Measurements from ENCODE around the gene RBM26.

Gene RBM26

GRCh38 chr13:79405831-79406596 is at the start of gene RBM26:
RBM26 (minus strand) TSS chr13:79406255; CDS start chr13:79405774, 481 bp downstream.
- TF ChIP-seq ZFP30 (CRISPR knock-in tag; IDR thresholded peaks at IDR 0.05) = no peak
- TF ChIP-seq BACH2 (CRISPR knock-in tag; IDR thresholded peaks at IDR 0.05; ENCODE audit: borderline replicate concordance) = no peak
- TF ChIP-seq CSRNP3 (CRISPR knock-in tag; IDR thresholded peaks at IDR 0.05) = no peak
- TF ChIP-seq ZNF565 (CRISPR knock-in tag; conservative IDR thresholded peaks at IDR 0.05; ENCODE audit: low read depth) = no peak
- TF ChIP-seq ZNF70 (CRISPR knock-in tag; IDR thresholded peaks at IDR 0.05) = no peak
- no peak for TF ChIP-seq TCF4 (CRISPR knock-in tag; IDR thresholded peaks at IDR 0.05; ENCODE audit: borderline replicate concordance)
- TF ChIP-seq CSDC2 (CRISPR knock-in tag; IDR thresholded peaks at IDR 0.05) = no peak
- TF ChIP-seq OSR1 (CRISPR knock-in tag; IDR thresholded peaks at IDR 0.05) = no peak
- no peak for TF ChIP-seq ZFP3 (CRISPR knock-in tag; IDR thresholded peaks at IDR 0.05)
- TF ChIP-seq TOX (CRISPR knock-in tag; IDR thresholded peaks at IDR 0.05; ENCODE audit: borderline replicate concordance) = no peak
- no peak for TF ChIP-seq RARB (CRISPR knock-in tag; IDR thresholded peaks at IDR 0.05)
- TF ChIP-seq ESRRG (CRISPR knock-in tag; IDR thresholded peaks at IDR 0.05) = no peak
- no peak for TF ChIP-seq SNAI2 (CRISPR knock-in tag; IDR thresholded peaks at IDR 0.05)
- no peak for TF ChIP-seq CREB5 (CRISPR knock-in tag; IDR thresholded peaks at IDR 0.05; ENCODE audit: low read depth)
- TF ChIP-seq PATZ1 (CRISPR knock-in tag; IDR thresholded peaks at IDR 0.05; ENCODE audit: borderline replicate concordance) = no peak
- peak; percentile 92 for ATAC-seq

GRCh38 chr13:79455331-79455730 is 49.3 kb upstream of the RBM26 start:
- no peak for ATAC-seq
- TF ChIP-seq POU6F1 (CRISPR knock-in tag; IDR thresholded peaks at IDR 0.05; ENCODE audit: borderline replicate concordance, low read depth) = no peak
- no peak for TF ChIP-seq ZNF70 (CRISPR knock-in tag; IDR thresholded peaks at IDR 0.05)
- TF ChIP-seq ARNTL (CRISPR knock-in tag; IDR thresholded peaks at IDR 0.05; ENCODE audit: borderline replicate concordance, low read depth) = no peak
- no peak for TF ChIP-seq PATZ1 (CRISPR knock-in tag; IDR thresholded peaks at IDR 0.05; ENCODE audit: borderline replicate concordance)
- no peak for TF ChIP-seq ZC3H10 (CRISPR knock-in tag; IDR thresholded peaks at IDR 0.05)

- ATAC-seq = peak; percentile 41; the same call in 2 of the 3 replicates
- TF ChIP-seq ESRRG (CRISPR knock-in tag; IDR thresholded peaks at IDR 0.05) (no peak), SNAI2 (CRISPR knock-in tag; IDR thresholded peaks at IDR 0.05) (no peak), GLIS3 (CRISPR knock-in tag; IDR thresholded peaks at IDR 0.05) (no peak), OSR1 (CRISPR knock-in tag; IDR thresholded peaks at IDR 0.05) (no peak), BACH2 (CRISPR knock-in tag; IDR thresholded peaks at IDR 0.05; ENCODE audit: borderline replicate concordance) (no peak), ZNF565 (CRISPR knock-in tag; conservative IDR thresholded peaks at IDR 0.05; ENCODE audit: low read depth) (no peak), ZNF70 (CRISPR knock-in tag; IDR thresholded peaks at IDR 0.05) (no peak), TSHZ2 (CRISPR knock-in tag; IDR thresholded peaks at IDR 0.05) (no peak), ZFP30 (CRISPR knock-in tag; IDR thresholded peaks at IDR 0.05) (no peak), ZC3H10 (CRISPR knock-in tag; IDR thresholded peaks at IDR 0.05) (no peak), CSDC2 (CRISPR knock-in tag; IDR thresholded peaks at IDR 0.05) (no peak), CSRNP3 (CRISPR knock-in tag; IDR thresholded peaks at IDR 0.05) (no peak), POU6F1 (CRISPR knock-in tag; IDR thresholded peaks at IDR 0.05; ENCODE audit: borderline replicate concordance, low read depth) (no peak), RARB (CRISPR knock-in tag; IDR thresholded peaks at IDR 0.05) (no peak)
Observed at GRCh38 chr13:79452239-79452913, 46.3 kb upstream of the RBM26 start.
